Astrocyte of the cerebellum (primary cell): ENCODE measurements around the gene MTFR2.
"Not testable (repeated sequence)": the region's sequence is repeated elsewhere in the genome, so short reads cannot be mapped to it uniquely, and the experiment has no call there.

Experiments used
- DNase-seq: peaks from one replicate; pipeline ENCODE4 v3.0.0-alpha.2; 2011; ENCODE audit warnings: low read depth
- H3K4me3 ChIP-seq: 2 replicates; pipeline ENCODE4 v1.5.1; 2011; ENCODE audit warnings: mild to moderate bottlenecking, low read depth, low read length, moderate library complexity
- in situ Hi-C: cut with HindIII; loops from 2 replicates; pipeline ENCODE4 v1.10.0; 2017; ENCODE audit warnings: low sequenced_read_pairs
- TF ChIP-seq, protein P1 (sequence below): IDR thresholded peaks from 2 replicates; pipeline ENCODE4 v1.5.1; 2012; ENCODE audit warnings: low read length, low read depth, moderate library complexity, mild to moderate bottlenecking; ENCODE audit errors: missing control alignments

MTFR2 gene

GRCh38 chr6:136226674-136227377 is 23.3 kb downstream of the MTFR2 start:
- TF ChIP-seq, protein P1, sequence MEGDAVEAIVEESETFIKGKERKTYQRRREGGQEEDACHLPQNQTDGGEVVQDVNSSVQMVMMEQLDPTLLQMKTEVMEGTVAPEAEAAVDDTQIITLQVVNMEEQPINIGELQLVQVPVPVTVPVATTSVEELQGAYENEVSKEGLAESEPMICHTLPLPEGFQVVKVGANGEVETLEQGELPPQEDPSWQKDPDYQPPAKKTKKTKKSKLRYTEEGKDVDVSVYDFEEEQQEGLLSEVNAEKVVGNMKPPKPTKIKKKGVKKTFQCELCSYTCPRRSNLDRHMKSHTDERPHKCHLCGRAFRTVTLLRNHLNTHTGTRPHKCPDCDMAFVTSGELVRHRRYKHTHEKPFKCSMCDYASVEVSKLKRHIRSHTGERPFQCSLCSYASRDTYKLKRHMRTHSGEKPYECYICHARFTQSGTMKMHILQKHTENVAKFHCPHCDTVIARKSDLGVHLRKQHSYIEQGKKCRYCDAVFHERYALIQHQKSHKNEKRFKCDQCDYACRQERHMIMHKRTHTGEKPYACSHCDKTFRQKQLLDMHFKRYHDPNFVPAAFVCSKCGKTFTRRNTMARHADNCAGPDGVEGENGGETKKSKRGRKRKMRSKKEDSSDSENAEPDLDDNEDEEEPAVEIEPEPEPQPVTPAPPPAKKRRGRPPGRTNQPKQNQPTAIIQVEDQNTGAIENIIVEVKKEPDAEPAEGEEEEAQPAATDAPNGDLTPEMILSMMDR, result no peak
- in situ Hi-C loops, result loop anchor here (25.0 kb wide), 1 partner anchor 715 kb away; no protein-coding TSS in a partner anchor
- H3K4me3 ChIP-seq, result no peak overlapping the region
- DNase-seq, result no peak

DNA sequence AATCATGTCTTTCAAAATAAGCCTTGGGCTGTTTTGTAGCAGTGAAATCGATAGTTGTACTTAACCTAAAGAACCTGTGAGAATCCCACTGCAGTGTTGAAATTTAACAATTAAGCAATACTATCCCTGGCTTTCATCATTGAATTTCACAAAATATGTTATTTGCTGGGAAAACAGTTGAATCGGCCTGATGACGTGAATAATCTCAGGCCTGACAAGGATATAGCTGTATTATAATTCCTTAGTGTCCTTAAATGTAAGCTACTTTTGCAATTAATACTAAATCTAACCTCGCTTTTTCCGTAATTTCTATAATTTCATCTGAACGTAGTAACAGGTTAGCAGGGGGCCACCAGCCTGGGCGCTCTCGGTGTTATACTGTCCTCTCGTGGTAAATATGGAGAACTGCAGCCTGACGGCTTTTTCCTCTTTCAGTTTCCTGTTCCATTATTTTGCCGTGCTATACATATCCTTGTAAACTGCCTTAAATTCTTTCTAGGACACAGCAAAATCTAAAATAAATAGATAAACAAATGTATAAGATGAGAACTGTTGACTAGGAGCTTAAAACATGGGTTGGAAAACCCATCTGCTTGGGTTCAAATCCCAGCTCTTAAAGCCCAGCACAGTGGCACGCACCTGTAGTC is 24.0 kb downstream of the MTFR2 start:
- in situ Hi-C loops, result loop anchor here (25.0 kb wide), 1 partner anchor 714 kb away; no protein-coding TSS in a partner anchor
- H3K4me3 ChIP-seq, result no peak overlapping the region
- peak; percentile 53 for DNase-seq
- TF ChIP-seq, protein P1, result peak; percentile 100

GRCh38 chr6:136225496-136225895 is 24.6 kb downstream of the MTFR2 start:
- in situ Hi-C loops, result loop anchor here (25.0 kb wide), 1 partner anchor 713 kb away; no protein-coding TSS in a partner anchor
- TF ChIP-seq, protein P1, result no peak
- DNase-seq, result no peak
- no peak overlapping the region for H3K4me3 ChIP-seq

DNA sequence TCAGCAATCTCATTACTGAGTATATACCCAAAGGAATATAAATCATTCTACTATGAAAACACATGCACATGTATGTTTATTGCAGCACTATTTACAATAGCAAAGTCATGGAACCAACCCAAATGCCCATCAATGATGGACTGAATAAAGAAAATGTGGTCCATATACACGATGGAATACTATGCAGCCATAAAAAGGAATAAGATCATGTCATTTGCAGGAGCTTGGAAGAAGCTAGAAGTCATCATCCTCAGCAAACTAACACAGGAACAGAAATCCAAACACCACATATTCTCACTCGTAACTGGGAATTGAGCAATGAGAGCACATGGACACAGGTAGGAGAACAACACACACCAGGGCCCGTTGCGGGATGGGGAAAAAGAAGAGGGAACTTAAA is 25.1 kb downstream of the MTFR2 start:
- in situ Hi-C loops, result loop anchor here (25.0 kb wide), 2 partner anchors 288 to 713 kb away; no protein-coding TSS in a partner anchor
- H3K4me3 ChIP-seq, DNase-seq: not testable (repeated sequence)

GRCh38 chr6:136216503-136217401 is 33.4 kb downstream of the MTFR2 start:
- in situ Hi-C loops, result loop anchor here (25.0 kb wide), 1 partner anchor 279 kb away; no protein-coding TSS in a partner anchor
- DNase-seq, result no peak
- H3K4me3 ChIP-seq, result no peak overlapping the region
- TF ChIP-seq, protein P1, result no peak

GRCh38 chr6:136213853-136214252 is 36.3 kb downstream of the MTFR2 start:
- in situ Hi-C loops, result loop anchor here (25.0 kb wide), 1 partner anchor 277 kb away; no protein-coding TSS in a partner anchor
- TF ChIP-seq, protein P1, result no peak

More at GRCh38 chr6:136213853-136214252, 36.3 kb downstream of the MTFR2 start:
- H3K4me3 ChIP-seq, result no peak overlapping the region
- no peak for DNase-seq
